MG63 (cell line): ENCODE data around the gene INPP5D. TPM values are rescaled to one million over a fixed set of nuclear protein-coding genes. Genes with fewer than 3 reads are reported as not detected.

Experiments
- DNase-seq: peaks from one replicate; pipeline ENCODE4 v3.0.0-alpha.2; 2020
- H3K27me3 ChIP-seq: fragments of 250-450 bp; sonication (Bioruptor Pico); 2 replicates; pipeline ENCODE4 v1.5.1; 2020; ENCODE audit warnings: mild to moderate bottlenecking, moderate library complexity
- H3K36me3 ChIP-seq: fragments of 250-450 bp; sonication (Bioruptor Pico); 2 replicates; pipeline ENCODE4 v1.5.1; 2020; ENCODE audit warnings: mild to moderate bottlenecking, moderate library complexity
- H3K4me3 ChIP-seq: fragments of 250-450 bp; sonication (Bioruptor Pico); 2 replicates; pipeline ENCODE4 v1.5.1; 2020; ENCODE audit warnings: mild to moderate bottlenecking, moderate library complexity
- H3K9me3 ChIP-seq: fragments of 250-450 bp; sonication (Bioruptor Pico); 2 replicates; pipeline ENCODE4 v1.5.1; 2020; ENCODE audit warnings: mild to moderate bottlenecking, moderate library complexity
- total RNA-seq: library from RNA; depleted of rRNA; stranded (reverse); fragments of >200 nt; shearing (Covaris generic); gene quantifications from 2 replicates; pipeline ENCODE4 v1.2.3, GENCODE V29; 2014; ENCODE audit warnings: low replicate concordance

INPP5D gene
- total RNA-seq, 1 experiment from 2014 or later: not detected

GRCh38 chr2:233203060-233203459 lies 142.9 kb downstream of the INPP5D start:
- Histone ChIP-seq H3K4me3 (no peak overlapping the region), H3K9me3 (no peaks in the 10 kb centered on the region), H3K27me3 (no peaks in the 10 kb centered on the region), H3K36me3 (no peaks in the 10 kb centered on the region)
- DNase-seq: no peak

- no peak for DNase-seq
- H3K4me3 ChIP-seq: no peak overlapping the region
- no peaks in the 10 kb centered on the region for H3K9me3 ChIP-seq
- H3K36me3 ChIP-seq: no peaks in the 10 kb centered on the region
- no peaks in the 10 kb centered on the region for H3K27me3 ChIP-seq
These were observed 144.3 kb downstream of the INPP5D start for GRCh38 chr2:233204286-233204936.

GRCh38 chr2:233208382-233209116 lies 148.4 kb downstream of the INPP5D start:
- Histone ChIP-seq H3K4me3 (no peak overlapping the region), H3K36me3 (no peaks in the 10 kb centered on the region), H3K27me3 (no peaks in the 10 kb centered on the region), H3K9me3 (no peaks in the 10 kb centered on the region)
- DNase-seq: peak; percentile 15

GRCh38 chr2:233209117-233209532 lies 149.0 kb downstream of the INPP5D start:
- Histone ChIP-seq H3K4me3 (no peak overlapping the region), H3K9me3 (no peaks in the 10 kb centered on the region), H3K36me3 (no peaks in the 10 kb centered on the region), H3K27me3 (no peaks in the 10 kb centered on the region)
- no peak for DNase-seq

GRCh38 chr2:233209533-233210171 lies 149.5 kb downstream of the INPP5D start:
- DNase-seq: peak; percentile 36
- Histone ChIP-seq H3K27me3 (no peaks in the 10 kb centered on the region), H3K4me3 (no peak overlapping the region), H3K36me3 (no peaks in the 10 kb centered on the region), H3K9me3 (no peaks in the 10 kb centered on the region)

GRCh38 chr2:233210281-233210680 lies 150.1 kb downstream of the INPP5D start:
- Histone ChIP-seq H3K27me3 (no peaks in the 10 kb centered on the region), H3K36me3 (no peaks in the 10 kb centered on the region), H3K9me3 (no peaks in the 10 kb centered on the region), H3K4me3 (no peak overlapping the region)
- no peak for DNase-seq

GRCh38 chr2:233210843-233211547 lies 150.9 kb downstream of the INPP5D start:
- Histone ChIP-seq H3K4me3 (peak overlapping the region; percentile 21; the same call in 1 of the 2 replicates), H3K36me3 (no peaks in the 10 kb centered on the region), H3K27me3 (no peaks in the 10 kb centered on the region), H3K9me3 (no peaks in the 10 kb centered on the region)
- DNase-seq: peak; percentile 93

- DNase-seq: no peak
- Histone ChIP-seq H3K36me3 (no peaks in the 10 kb centered on the region), H3K9me3 (no peaks in the 10 kb centered on the region), H3K27me3 (no peaks in the 10 kb centered on the region), H3K4me3 (peak overlapping the region; percentile 21; the same call in 1 of the 2 replicates)
These were observed 151.4 kb downstream of the INPP5D start for GRCh38 chr2:233211548-233211895.

- H3K4me3 ChIP-seq: no peak overlapping the region
- no peak for DNase-seq
- H3K36me3 ChIP-seq: no peaks in the 10 kb centered on the region
These were observed 152.9 kb downstream of the INPP5D start for GRCh38 chr2:233213011-233213410.

GRCh38 chr2:233213975-233214374 lies 153.8 kb downstream of the INPP5D start:
- Histone ChIP-seq H3K27me3 (no peaks in the 10 kb centered on the region), H3K4me3 (no peak overlapping the region), H3K9me3 (no peaks in the 10 kb centered on the region), H3K36me3 (no peaks in the 10 kb centered on the region)
- DNase-seq: no peak

More at GRCh38 chr2:233213011-233213410, 152.9 kb downstream of the INPP5D start:
- Histone ChIP-seq H3K27me3 (no peaks in the 10 kb centered on the region), H3K9me3 (no peaks in the 10 kb centered on the region)

- H3K36me3 ChIP-seq: no peaks in the 10 kb centered on the region
- no peak overlapping the region for H3K4me3 ChIP-seq
- H3K9me3 ChIP-seq: no peaks in the 10 kb centered on the region
- no peaks in the 10 kb centered on the region for H3K27me3 ChIP-seq
- no peak for DNase-seq
These were observed 157.8 kb downstream of the INPP5D start for GRCh38 chr2:233217892-233218377.

GRCh38 chr2:233218836-233219235 lies 158.7 kb downstream of the INPP5D start:
- DNase-seq: no peak
- Histone ChIP-seq H3K27me3 (no peaks in the 10 kb centered on the region), H3K36me3 (no peaks in the 10 kb centered on the region), H3K9me3 (no peaks in the 10 kb centered on the region), H3K4me3 (no peak overlapping the region)

GRCh38 chr2:233219848-233220247 lies 159.7 kb downstream of the INPP5D start:
- Histone ChIP-seq H3K27me3 (no peaks in the 10 kb centered on the region), H3K36me3 (no peaks in the 10 kb centered on the region), H3K4me3 (no peak overlapping the region), H3K9me3 (no peaks in the 10 kb centered on the region)
- DNase-seq: no peak

GRCh38 chr2:233221378-233222063 lies 161.4 kb downstream of the INPP5D start:
- Histone ChIP-seq H3K27me3 (no peaks in the 10 kb centered on the region), H3K36me3 (no peaks in the 10 kb centered on the region), H3K4me3 (no peak overlapping the region), H3K9me3 (peaks cover 2% of the 10 kb centered on the region; the same call in 1 of the 2 replicates)
- peak; percentile 49 for DNase-seq

- H3K27me3 ChIP-seq: no peaks in the 10 kb centered on the region
- no peak for DNase-seq
- H3K9me3 ChIP-seq: peaks cover 2% of the 10 kb centered on the region; the same call in 1 of the 2 replicates
- no peaks in the 10 kb centered on the region for H3K36me3 ChIP-seq
- no peak overlapping the region for H3K4me3 ChIP-seq
These were observed 163.1 kb downstream of the INPP5D start for GRCh38 chr2:233223059-233223894.
